ENCODE data around the gene ATPAF2.

Gene ATPAF2

DNA sequence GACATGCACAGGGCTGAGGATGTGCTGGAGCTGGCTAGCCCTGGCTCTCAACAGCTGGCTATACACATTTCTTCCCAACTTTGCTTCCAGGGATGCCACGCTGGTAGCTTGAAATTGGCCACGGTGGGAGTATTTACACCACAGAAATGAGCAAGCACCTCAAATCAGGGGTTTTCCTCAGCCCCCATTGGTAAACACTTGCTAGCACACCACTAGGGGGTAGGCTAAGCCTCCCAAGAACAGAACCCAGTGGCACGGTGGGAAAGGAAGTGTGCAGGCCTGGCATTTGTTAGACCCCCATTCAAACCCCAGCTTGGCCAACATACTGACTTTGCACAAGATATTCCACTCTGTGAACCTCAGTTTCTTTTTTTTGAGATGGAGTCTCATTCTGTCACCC is 53.4 kb downstream of the ATPAF2 start:
- no peak for DNase-seq

DNA sequence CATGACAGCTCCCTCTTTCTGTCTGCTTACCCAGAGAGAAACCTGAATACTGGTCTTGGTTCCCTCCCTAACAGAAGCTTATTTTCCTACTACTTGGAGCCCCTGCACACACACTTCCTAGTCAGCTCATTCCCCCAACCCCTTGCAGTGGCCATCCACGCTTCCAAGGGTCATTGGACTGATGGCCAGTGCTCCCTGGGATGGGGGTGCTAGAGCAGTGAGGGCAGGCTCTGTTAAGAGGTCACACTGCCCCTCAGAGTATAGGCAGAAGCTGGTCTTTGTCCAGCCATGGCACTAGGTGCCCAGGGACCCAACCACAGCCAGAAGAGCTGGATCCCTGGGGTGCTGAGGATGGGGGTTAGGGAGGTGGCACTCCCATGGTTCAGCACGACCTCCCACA is 53.8 kb downstream of the ATPAF2 start:
- no peak for DNase-seq

DNA sequence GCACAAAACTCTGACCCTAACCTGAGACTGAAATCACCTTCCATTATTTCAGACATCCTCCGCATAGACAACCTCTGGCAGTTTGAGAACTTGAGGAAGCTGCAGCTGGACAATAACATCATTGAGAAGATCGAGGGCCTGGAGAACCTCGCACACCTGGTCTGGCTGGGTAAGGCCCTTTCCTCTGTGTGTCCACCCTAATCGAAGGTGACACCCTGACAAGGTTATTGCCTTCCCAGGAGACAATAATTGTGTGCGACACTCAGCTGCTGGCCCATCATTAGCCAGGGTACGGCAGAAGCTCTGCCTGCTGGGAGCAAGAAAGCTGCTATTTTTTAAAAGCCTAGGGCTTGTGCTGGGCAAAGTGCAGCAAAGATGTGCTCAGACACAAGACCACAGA is 55.2 kb downstream of the ATPAF2 start:
- DNase-seq = no peak

DNA sequence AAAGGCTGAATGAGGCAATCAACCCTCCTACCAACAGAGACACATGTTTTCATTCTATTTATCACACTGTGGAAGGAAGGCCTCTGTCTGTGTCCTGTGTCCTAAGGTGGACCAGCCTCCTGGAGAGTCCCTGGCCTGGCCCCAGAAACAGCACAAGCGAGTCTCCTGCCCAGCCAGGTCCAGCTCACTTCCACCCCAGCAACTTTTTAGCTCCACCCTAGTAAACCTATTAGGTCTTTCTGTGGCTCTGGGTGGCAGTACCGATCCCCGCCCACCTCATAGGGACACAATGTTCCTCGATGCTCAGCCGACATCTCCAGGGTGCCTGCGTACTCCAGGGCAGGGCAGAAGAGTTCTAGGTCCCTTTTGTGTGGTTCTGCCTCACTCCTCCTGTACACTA is 55.6 kb downstream of the ATPAF2 start:
- DNase-seq = no peak

DNA sequence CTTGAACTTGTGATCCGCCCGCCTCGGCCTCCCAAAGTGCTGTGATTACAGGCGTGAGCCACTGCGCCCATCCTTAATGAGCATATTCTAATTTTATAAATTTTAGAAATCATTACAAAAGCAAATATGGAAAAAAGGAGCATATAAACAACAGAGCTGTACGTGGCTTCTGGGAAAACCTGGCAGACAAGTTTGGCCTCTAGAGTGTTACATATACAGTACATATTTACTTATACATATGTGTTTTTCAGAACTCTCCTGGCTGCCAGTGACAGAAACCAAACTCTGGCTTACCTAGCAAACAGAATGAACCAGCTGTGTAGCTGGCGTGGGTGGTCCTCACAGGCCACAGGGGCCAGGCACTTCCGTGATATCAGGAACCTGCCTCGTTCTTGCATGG is 56.2 kb downstream of the ATPAF2 start:
- DNase-seq = no peak

DNA sequence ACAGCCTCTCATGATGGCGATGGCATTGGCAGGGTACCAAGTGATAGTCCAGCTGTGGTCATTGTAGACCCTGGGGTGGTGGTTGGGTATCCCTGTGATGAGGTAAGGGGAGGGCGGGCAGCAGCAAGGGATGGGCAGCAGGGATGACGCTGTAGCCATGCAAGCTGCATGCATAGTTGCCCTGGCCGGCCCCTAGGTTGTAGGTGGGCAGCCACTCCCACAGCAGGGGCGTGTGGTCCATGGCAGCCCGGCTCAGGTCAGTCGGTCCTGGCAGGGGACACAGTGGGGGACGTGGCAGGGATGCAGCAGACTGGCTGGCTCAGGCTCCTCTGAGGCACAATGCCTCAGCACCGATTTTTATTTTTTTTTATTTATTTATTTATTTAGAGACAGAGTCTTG is 57.6 kb downstream of the ATPAF2 start:
- DNase-seq = peak in 3 of 58 donors; percentile 10 to 11 (median 11)

DNA sequence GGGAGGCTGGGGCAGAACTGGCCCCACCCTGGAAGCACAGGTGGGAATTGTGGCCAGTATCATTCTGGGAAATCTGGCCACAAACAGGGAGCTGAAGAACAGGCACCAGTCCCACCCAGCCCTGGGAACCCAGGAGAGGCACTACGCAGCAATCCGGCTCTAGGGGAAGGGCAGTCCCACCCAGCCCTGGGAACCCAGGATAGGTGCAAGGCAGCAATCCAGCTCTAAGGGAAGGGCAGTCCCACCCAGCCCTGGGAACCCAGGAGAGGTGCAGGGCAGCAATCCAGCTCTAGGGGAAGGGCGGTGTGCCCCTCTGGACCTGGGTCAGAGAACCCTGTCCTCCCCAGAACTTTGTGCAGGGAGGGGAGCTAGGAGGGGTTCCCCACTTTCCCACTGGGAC is 59.2 kb downstream of the ATPAF2 start:
- DNase-seq = no peak

DNA sequence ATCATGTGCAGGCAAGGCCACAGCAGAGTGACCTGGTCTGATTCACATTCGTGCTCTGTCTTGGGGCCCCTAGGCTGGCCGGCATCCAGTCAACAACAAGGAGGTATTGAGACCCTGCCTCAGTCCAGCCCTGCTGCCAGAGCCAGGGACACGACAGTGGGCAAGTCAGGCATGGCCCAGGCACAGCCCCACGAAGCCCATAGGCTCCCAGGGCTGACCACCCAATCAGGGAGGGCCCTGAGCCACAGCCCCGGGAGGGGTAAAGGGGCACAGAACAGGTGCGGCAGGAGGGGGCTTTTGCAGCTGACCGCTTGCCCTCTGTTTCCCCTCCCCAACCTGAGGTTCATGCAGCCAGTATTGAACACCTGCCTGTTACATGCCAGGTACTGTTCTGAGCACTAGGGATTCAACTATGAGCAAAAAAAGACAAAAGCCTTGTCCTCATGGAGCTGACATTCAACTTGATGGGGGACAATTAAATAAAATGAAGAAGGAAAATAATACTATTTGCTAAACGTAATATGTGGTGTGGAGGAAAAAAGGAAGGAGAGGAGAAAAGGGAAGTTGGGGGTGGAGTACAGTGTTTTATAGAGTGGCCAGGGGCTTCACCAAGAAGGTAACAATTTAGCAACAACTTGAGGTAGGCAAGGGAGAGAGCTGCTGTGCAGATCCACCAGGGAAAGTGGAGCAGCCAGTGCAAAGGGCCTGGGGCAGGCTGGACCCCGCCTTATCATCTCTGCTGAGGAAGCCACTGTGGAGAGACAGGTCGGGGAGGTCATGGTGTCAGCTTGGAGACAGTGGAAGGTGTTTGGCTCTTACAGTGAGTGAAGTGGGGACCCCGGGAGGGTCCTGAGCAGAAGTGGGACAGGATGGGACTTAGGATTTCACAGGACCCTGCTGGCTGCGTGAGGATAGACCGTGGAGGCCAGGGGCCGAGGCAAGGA is 60.2 kb downstream of the ATPAF2 start:
- no peak for DNase-seq

DNA sequence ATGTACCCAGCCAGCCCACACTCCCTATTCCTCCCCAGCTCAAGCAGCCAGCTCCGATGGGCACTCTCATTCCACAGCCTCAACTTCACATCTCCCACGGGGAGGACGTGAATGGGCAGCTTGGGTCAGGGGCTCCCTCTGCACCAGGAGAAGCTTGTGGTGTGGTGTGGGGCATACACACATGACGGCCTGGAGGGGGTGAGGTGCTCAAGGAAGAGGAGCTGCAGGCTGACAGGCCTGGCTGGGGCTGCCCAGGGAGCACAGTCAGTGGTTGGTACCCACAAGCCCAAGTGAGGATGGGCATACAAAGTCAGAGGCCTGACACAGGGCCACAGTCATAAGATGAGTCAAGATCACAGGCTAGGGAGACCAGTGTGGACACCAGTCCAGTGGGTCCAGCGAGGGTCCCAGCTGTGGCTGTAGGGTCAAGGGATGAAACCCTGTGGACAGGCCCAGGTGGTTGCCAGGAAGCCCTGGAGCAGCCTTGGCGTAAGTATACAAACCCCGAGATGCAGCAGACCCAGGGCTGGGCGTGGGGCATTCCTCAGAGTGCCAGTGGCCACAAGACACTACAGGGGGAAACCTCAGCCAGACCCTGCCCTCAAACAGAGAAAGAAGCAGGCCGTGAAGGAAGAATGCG is 61.9 kb downstream of the ATPAF2 start:
- no peak for DNase-seq

DNA sequence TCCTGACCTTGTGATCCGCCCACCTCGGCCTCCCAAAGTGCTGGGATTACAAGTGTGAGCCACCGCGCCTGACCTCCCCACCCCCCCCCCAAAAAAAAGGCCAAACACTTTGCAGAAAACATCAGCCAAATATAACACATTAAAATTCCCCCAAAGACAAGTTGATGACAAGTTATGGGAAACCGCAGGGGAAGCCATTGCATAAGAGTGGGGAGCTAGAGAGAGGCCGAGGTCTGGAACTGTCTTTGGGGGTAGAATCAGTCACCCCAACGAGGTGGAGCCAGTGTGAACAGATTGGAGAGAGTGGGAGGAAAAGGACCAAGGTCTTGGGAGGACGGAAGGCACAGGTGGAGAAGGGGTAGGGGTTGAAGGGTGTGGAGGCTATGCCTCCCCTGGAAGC is 63.5 kb downstream of the ATPAF2 start:
- DNase-seq = no peak

DNA sequence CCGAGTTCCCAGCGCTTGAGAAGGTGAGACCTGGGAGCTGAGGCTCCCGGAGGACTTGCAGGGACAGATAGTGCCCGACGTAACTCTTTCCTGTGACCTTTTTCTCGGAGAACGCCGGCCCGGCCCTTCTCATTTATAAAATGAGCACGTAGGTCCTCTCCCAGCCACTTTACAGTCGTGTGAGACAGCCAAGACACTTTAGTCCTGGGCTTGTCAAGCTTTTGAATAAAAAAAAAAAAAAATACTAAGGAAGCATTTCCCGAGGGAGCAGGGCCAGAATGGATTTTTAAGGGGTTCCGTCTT is 66.1 kb downstream of the ATPAF2 start:
- no peak for DNase-seq

DNA sequence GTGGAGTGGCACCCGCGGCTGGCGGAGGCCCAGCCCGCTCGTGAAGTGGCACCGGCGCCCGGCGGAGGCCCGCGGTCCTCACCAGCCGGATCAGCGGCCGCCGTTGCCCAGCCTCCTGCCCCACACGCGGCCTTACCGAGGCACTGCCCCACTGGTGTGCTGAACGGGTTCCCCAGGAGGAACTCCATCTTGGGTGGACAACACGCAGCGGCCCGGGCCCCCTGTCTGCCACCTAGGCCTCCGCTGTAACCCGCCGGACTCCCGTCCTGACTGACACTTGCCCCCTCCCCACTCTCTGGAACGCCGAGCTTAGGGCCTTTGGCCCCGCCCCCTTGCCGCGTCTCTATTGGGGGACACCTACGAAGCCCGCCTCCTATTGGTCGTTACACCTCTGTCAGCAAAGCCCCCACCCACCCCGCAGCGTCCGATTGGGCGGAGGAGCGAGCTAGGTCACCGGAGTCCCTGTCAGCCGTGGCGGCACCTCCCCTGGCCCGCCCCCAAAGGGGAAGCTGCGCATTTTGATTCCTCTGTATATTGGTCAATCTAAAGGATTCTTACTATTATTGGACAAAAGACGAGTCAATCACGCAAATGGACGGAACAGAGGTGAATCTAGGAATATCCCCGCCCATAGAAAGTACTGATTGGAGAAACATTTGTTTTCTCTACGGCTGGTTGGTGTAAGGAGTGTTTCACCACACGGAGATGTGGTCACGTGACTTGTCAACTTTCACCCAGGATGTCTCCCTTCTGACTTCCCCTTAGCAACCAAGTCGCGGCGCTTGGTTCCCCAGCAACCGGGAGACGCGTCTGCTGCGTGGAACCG is 66.6 kb downstream of the ATPAF2 start, which contains the start of the genes DRC3 and TOM1L2:
Gene DRC3, plus strand, starts transcription at position 737 of the 826 bp plus-strand sequence. CDS start 4,737 bp downstream, outside the sequence.
Gene TOM1L2, minus strand, starts transcription at position 275 of the 826 bp plus-strand sequence. Its CDS starts 87 bp downstream, at position 188.
- DNase-seq = peak; percentile 88 to 100 (median 100)

DNA sequence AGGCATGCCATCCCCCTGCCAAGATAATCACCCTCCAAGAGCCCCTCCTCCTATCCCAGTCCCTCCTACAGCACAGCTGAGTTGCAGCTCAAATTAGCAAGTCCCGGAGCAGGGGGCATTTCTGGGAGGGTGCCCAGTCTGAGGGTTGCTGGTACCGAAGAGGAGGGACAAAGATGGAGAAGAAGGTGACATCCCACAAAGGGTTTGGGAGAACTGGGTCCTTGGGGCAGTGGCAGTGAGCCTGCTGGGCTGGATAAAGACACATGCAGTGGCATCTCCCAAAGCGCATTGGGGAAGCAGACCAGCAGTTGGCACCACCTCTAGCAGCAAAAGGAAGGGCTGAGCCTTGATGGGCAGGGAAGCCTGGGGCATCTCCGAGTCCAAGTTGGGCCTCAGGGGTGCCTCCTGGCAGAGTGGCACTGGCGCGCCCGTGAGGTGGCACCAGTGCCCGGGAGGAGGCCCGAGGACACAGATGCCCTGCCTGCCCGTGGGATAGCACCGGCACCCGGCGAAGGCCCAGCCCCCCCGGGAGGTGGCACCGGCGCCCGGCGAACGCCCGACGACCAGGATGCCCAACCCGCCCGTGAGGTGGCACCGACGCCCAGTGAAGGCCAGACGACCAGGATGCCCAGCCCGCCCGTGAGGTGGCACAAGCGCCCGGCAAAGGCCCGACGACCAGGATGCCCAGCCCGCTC is 67.4 kb downstream of the ATPAF2 start:
- peak in 32 of 58 donors; percentile 28 to 74 (median 56) for DNase-seq

DNA sequence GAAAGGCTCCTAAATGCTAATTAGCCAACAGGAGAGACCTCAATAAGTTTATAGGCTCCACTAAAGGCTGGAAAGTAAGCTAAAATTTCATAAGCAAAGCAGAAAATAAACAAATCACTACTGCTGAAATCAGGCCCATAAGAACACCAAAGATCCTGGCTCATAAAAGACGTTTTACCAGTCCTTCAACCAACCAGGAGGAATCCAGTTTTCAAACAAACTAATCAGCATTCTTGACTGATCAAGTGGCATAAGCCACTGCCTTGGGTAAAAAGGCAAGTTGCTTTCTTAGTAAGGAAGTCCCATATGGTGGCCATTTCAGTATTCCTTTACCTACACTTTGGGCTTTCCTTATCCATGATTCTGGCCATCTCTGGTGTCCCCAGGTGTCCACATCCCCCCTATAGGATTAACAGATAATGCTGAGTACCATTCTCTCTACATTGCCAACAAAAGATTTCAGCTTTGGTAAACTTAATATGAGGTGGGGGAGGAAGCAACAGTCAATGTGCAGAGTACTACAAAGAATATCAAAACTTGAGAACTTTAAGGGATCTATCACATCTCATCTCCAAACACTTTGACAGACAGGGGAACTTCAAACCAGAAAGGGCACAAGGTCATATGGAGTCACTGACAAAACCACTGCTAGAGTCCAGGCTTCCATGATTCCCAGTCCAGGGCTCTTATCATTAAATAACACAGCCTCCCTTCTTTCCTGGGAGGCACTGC is 68.1 kb downstream of the ATPAF2 start:
- no peak for DNase-seq
